Tibial nerve (tissue), 4 donors: ENCODE data around the gene CRYBB1. TPM values are rescaled to one million over a fixed set of nuclear protein-coding genes. Genes with fewer than 3 reads are reported as not detected.

ENCODE experiments used
- DNase-seq, 2 donors: peaks; one replicate each; pipeline ENCODE4 v3.0.0-alpha.2; 2019; ENCODE audit warnings: low spot score in 2 of 2
- H3K27ac ChIP-seq, 4 donors: fragments of 200-600 bp; sonication (generic) in 3 of 4; one replicate each; pipeline ENCODE4 v1.5.1; 2017 to 2019; ENCODE audit warnings: mild to moderate bottlenecking in 1 of 4
- H3K27me3 ChIP-seq, 2 donors: fragments of 200-600 bp; sonication (generic) in 1 of 2; one replicate each; pipeline versions ENCODE4 v1.5.1 to v1.6.0; 2017 to 2019
- H3K36me3 ChIP-seq, 3 donors: fragments of 200-600 bp; sonication (generic); one replicate each; pipeline ENCODE4 v1.5.1; 2018 to 2019
- H3K4me1 ChIP-seq, 4 donors: fragments of 200-600 bp; sonication (generic) in 3 of 4; one replicate each; pipeline ENCODE4 v1.5.1; 2017 to 2019
- H3K4me3 ChIP-seq, 4 donors: fragments of 200-600 bp; sonication (generic) in 3 of 4; one replicate each; pipeline ENCODE4 v1.5.1; 2017 to 2019; ENCODE audit warnings: mild to moderate bottlenecking in 1 of 4, moderate library complexity in 1 of 4
- H3K9me3 ChIP-seq, 4 donors: fragments of 200-600 bp; sonication (generic) in 3 of 4; one replicate each; pipeline ENCODE4 v1.5.1; 2017 to 2019
- CTCF ChIP-seq, 5 experiments: fragments of 200-600 bp in 3 of 5; fragments of 450-650 bp in 2 of 5; sonication (generic) in 3 of 5; IDR thresholded peaks; one replicate each; pipeline ENCODE4 v1.5.1; 2016 to 2019; ENCODE audit warnings: antibody characterized with exemption in 5 of 5, mild to moderate bottlenecking in 3 of 5, moderate library complexity in 2 of 5
- EP300 ChIP-seq, 2 donors: sonication (generic); formaldehyde crosslinking; IDR thresholded peaks; one replicate each; pipeline ENCODE4 v1.6.1; 2017; ENCODE audit warnings: antibody characterized with exemption in 2 of 2, mild to moderate bottlenecking in 1 of 2
- POLR2A ChIP-seq, 2 donors: fragments of 450-650 bp; IDR thresholded peaks; one replicate each; pipeline ENCODE4 v1.6.1; 2017; ENCODE audit warnings: antibody characterized with exemption in 2 of 2, mild to moderate bottlenecking in 2 of 2, moderate library complexity in 2 of 2
- WGBS, 2 donors: methylation state at CpG; one replicate each; pipeline ENCODE4 v1.1.5; 2018; 5-methylcytosine and 5-hydroxymethylcytosine counted together
- total RNA-seq, 4 donors: library from RNA; depleted of rRNA; stranded (reverse); fragments of >200 nt; gene quantifications; one replicate each; pipeline ENCODE4 v1.1.0, GENCODE V29; 2016

CRYBB1 gene
- total RNA-seq, 4 donors from 2014 or later, result 0.84 to 4.8 (median 1.8) TPM

GRCh38 chr22:26629988-26630761, 12.3 kb upstream of the CRYBB1 start:
- H3K27me3 ChIP-seq, result no peaks in the 10 kb centered on the region
- WGBS, 2 donors, result 93 to 94% methylated on average over 18 of the region's 18 CpGs
- peaks cover 0 to 9% (median 0%) of the 10 kb centered on the region in 4 donors for H3K9me3 ChIP-seq
- no peak overlapping the region for H3K4me3 ChIP-seq
- no peak for TF ChIP-seq CTCF (IDR thresholded peaks at IDR 0.05)
- TF ChIP-seq POLR2A (IDR thresholded peaks at IDR 0.05), result no peak
- no peak for TF ChIP-seq EP300 (IDR thresholded peaks at IDR 0.05)
- DNase-seq, result no peak
- no peaks in the 10 kb centered on the region for H3K36me3 ChIP-seq
- no peak overlapping the region for H3K27ac ChIP-seq
- H3K4me1 ChIP-seq, result no peaks in the 10 kb centered on the region

GRCh38 chr22:26624803-26625202, 7.0 kb upstream of the CRYBB1 start:
- Histone ChIP-seq H3K4me1 (no peaks in the 10 kb centered on the region), H3K36me3 (no peaks in the 10 kb centered on the region), H3K27ac (no peak overlapping the region), H3K4me3 (no peak overlapping the region), H3K9me3 (no peaks in the 10 kb centered on the region), H3K27me3 (peaks cover 0 to 4% of the 10 kb centered on the region in 2 donors)
- no peak for DNase-seq
- no peak for TF ChIP-seq CTCF (IDR thresholded peaks at IDR 0.05)
- TF ChIP-seq EP300 (IDR thresholded peaks at IDR 0.05), result no peak
- no peak for TF ChIP-seq POLR2A (IDR thresholded peaks at IDR 0.05)
- 79 to 86% methylated on average over 11 to 12 of the region's 12 CpGs for WGBS, 2 donors

- H3K36me3 ChIP-seq, result no peaks in the 10 kb centered on the region
- H3K4me3 ChIP-seq, result no peak overlapping the region
- DNase-seq, result no peak
- no peak overlapping the region for H3K27ac ChIP-seq
- TF ChIP-seq EP300 (IDR thresholded peaks at IDR 0.05) (no peak), CTCF (IDR thresholded peaks at IDR 0.05) (no peak), POLR2A (IDR thresholded peaks at IDR 0.05) (no peak)
- WGBS, 2 donors, result 89 to 93% methylated on average over 1 of the region's 1 CpG
- H3K27me3 ChIP-seq, result peaks cover 0 to 4% of the 10 kb centered on the region in 2 donors
- no peaks in the 10 kb centered on the region for H3K9me3 ChIP-seq
- H3K4me1 ChIP-seq, result peaks cover 0 to 6% (median 0%) of the 10 kb centered on the region in 4 donors
Measured at GRCh38 chr22:26623984-26624383, 6.2 kb upstream of the CRYBB1 start.

- Histone ChIP-seq H3K27ac (no peak within 1 kb of the TSS), H3K4me3 (no peak within 1 kb of the TSS), H3K36me3 (no peaks in the 10 kb centered on the region), H3K9me3 (no peaks in the 10 kb centered on the region), H3K27me3 (peaks cover 0 to 4% of the 10 kb centered on the region in 2 donors), H3K4me1 (peaks cover 0 to 6% (median 2%) of the 10 kb centered on the region in 4 donors)
- WGBS, 2 donors, result 63 to 65% methylated on average over 3 to 7 of the region's 7 CpGs
- TF ChIP-seq EP300 (IDR thresholded peaks at IDR 0.05) (no peak), POLR2A (IDR thresholded peaks at IDR 0.05) (no peak), CTCF (IDR thresholded peaks at IDR 0.05) (no peak)
- no peak for DNase-seq
Measured at GRCh38 chr22:26621663-26622062, 3.8 kb upstream of the CRYBB1 start, which contains the start of gene CRYBA4. CRYBA4 (plus strand) TSS chr22:26621963; CDS start chr22:26622597, 634 bp downstream.

GRCh38 chr22:26620197-26620596, 2.4 kb upstream of the CRYBB1 start:
- no peak for DNase-seq
- TF ChIP-seq EP300 (IDR thresholded peaks at IDR 0.05), result no peak
- TF ChIP-seq CTCF (IDR thresholded peaks at IDR 0.05), result no peak
- no peak for TF ChIP-seq POLR2A (IDR thresholded peaks at IDR 0.05)
- 76 to 82% methylated on average over 2 of the region's 2 CpGs for WGBS, 2 donors
- Histone ChIP-seq H3K36me3 (no peaks in the 10 kb centered on the region), H3K4me1 (peaks cover 0 to 6% (median 2%) of the 10 kb centered on the region in 4 donors), H3K4me3 (no peak overlapping the region), H3K27me3 (peaks cover 0 to 10% of the 10 kb centered on the region in 2 donors), H3K9me3 (no peaks in the 10 kb centered on the region), H3K27ac (no peak overlapping the region)
